K562 (cell line): Measurements from ENCODE around the gene AFF3. TPM values are rescaled to one million over a fixed set of nuclear protein-coding genes. Genes with fewer than 3 reads are reported as not detected.
A peak's percentile ranks its signal among the peaks of the same experiment; 100 is the strongest.

ENCODE experiments used
- AFF1 ChIP-seq, 2 experiments: fragments of 450-650 bp; IDR thresholded peaks; 2 replicates each; pipeline ENCODE4 v1.6.1; 2018; ENCODE audit warnings: mild to moderate bottlenecking in 2 of 2, low read depth in 1 of 2; ENCODE audit not compliant: partially characterized antibody in 2 of 2
- ARID3A ChIP-seq: IDR thresholded peaks from 2 replicates; pipeline ENCODE4 v1.6.1; 2012; ENCODE audit warnings: low read depth, low read length, improper control_type of control experiment, borderline replicate concordance
- BRF1 ChIP-seq: IDR thresholded peaks from 3 replicates; pipeline ENCODE4 v1.6.1; 2011; ENCODE audit warnings: borderline replicate concordance, mild to moderate bottlenecking; ENCODE audit not compliant: insufficient read length; ENCODE audit errors: extremely low read depth
- CTBP1 ChIP-seq: fragments of 450-650 bp; IDR thresholded peaks from 2 replicates; pipeline ENCODE4 v1.6.1; 2016; ENCODE audit warnings: borderline replicate concordance
- CXXC5 ChIP-seq: fragments of 250-450 bp; sonication (Bioruptor Pico); IDR thresholded peaks from 2 replicates; pipeline ENCODE4 v1.8.0; 2022; ENCODE audit warnings: inconsistent platforms, mild to moderate bottlenecking, moderate library complexity
- DPF2 ChIP-seq: fragments of 450-650 bp; IDR thresholded peaks from 2 replicates; pipeline ENCODE4 v1.6.1; 2016
- ERF ChIP-seq: fragments of 450-650 bp; formaldehyde crosslinking; IDR thresholded peaks from 2 replicates; pipeline ENCODE4 v1.4.0; 2020; ENCODE audit warnings: mild to moderate bottlenecking, mixed read lengths
- ETV6 ChIP-seq, 3 experiments: fragments of 150-350 bp in 1 of 3; sonication (generic) in 1 of 3; formaldehyde crosslinking in 1 of 3; IDR thresholded peaks; 2 replicates each; pipeline versions ENCODE4 v1.6.1 to v1.8.0; 2014 to 2022; ENCODE audit warnings: borderline replicate concordance in 2 of 3, low read depth in 2 of 3, antibody characterized with exemption in 1 of 3, low read length in 1 of 3, mild to moderate bottlenecking in 1 of 3, missing genetic modification reagents in 1 of 3
- FOXM1 ChIP-seq, 2 experiments: fragments of 450-650 bp in 1 of 2; sonication (generic) in 1 of 2; formaldehyde crosslinking in 1 of 2; IDR thresholded peaks; 2 replicates each; pipeline versions ENCODE4 v1.6.1 to v1.9.0; 2017 to 2022; ENCODE audit warnings: low read depth in 2 of 2, mild to moderate bottlenecking in 2 of 2, missing genetic modification reagents in 1 of 2, moderate library complexity in 1 of 2
- KAT2B ChIP-seq: IDR thresholded peaks from one replicate; pipeline ENCODE4 v1.6.1; 2012; ENCODE audit warnings: low read depth, mild to moderate bottlenecking, control low read depth, inconsistent platforms, low read length, moderate library complexity
- KLF6 ChIP-seq: fragments of 250-450 bp; sonication (Bioruptor Pico); IDR thresholded peaks from 2 replicates; pipeline ENCODE4 v1.4.0; 2020; ENCODE audit warnings: mild to moderate bottlenecking, moderate library complexity, borderline replicate concordance
- L3MBTL2 ChIP-seq: fragments of 450-650 bp; IDR thresholded peaks from 2 replicates; pipeline ENCODE4 v1.6.1; 2016; ENCODE audit warnings: mild to moderate bottlenecking, moderate library complexity
- MBD2 ChIP-seq: sonication (generic); IDR thresholded peaks from 2 replicates; pipeline ENCODE4 v1.6.1; 2016; ENCODE audit warnings: low read depth, borderline replicate concordance
- MIER1 ChIP-seq: fragments of 450-650 bp; IDR thresholded peaks from 2 replicates; pipeline ENCODE4 v1.6.1; 2016; ENCODE audit warnings: antibody characterized with exemption, mild to moderate bottlenecking, low read depth
- NONO ChIP-seq, 2 experiments: fragments of 200-400 bp in 1 of 2; fragments of 450-650 bp in 1 of 2; formaldehyde crosslinking in 1 of 2; IDR thresholded peaks; 2 replicates each; pipeline ENCODE4 v1.6.1; 2017; ENCODE audit warnings: low read depth in 2 of 2, mild to moderate bottlenecking in 2 of 2, moderate library complexity in 2 of 2, low read length in 1 of 2
- PHF20 ChIP-seq: fragments of 450-650 bp; IDR thresholded peaks from 2 replicates; pipeline ENCODE4 v1.6.1; 2018; ENCODE audit not compliant: partially characterized antibody
- RBM22 ChIP-seq: fragments of 200-400 bp; formaldehyde crosslinking; IDR thresholded peaks from 2 replicates; pipeline ENCODE4 v1.6.1; 2018; ENCODE audit warnings: low read length, low read depth; ENCODE audit not compliant: poor library complexity, severe bottlenecking
- WHSC1 ChIP-seq: IDR thresholded peaks from one replicate; pipeline ENCODE4 v1.6.1; 2012; ENCODE audit warnings: low read length, control low read depth, inconsistent platforms
- ZBTB1 ChIP-seq: sonication (generic); formaldehyde crosslinking; IDR thresholded peaks from 2 replicates; pipeline ENCODE4 v1.8.1; 2023; ENCODE audit warnings: missing genetic modification reagents, low read depth, mild to moderate bottlenecking, borderline replicate concordance
- ZNF444 ChIP-seq: fragments of 250-450 bp; sonication (Bioruptor Pico); IDR thresholded peaks from 2 replicates; pipeline ENCODE4 v1.4.0; 2020; ENCODE audit warnings: mild to moderate bottlenecking, moderate library complexity
- ZNF589 ChIP-seq: fragments of 200-800 bp; sonication (Bioruptor generic); IDR thresholded peaks from 2 replicates; pipeline ENCODE4 v1.6.1; 2016; ENCODE audit warnings: low read depth, missing genetic modification characterization, missing compliant biosample characterization
- polyA plus RNA-seq, 8 experiments: library from polyadenylated mRNA; depleted of rRNA in 4 of 8; stranded (reverse) in 5 of 8; unstranded in 3 of 8; fragments of >200 nt; fragmentation: Nextera tagmentation in 2 of 8; fragmentation: Illumina TruSeq in 1 of 8; extraction: Ambion mirVana in 2 of 8; extraction: Trizol in 1 of 8; gene quantifications; 2 replicates each; pipeline versions ENCODE4 v1.2.1 to v1.2.3, GENCODE V29; 2011 to 2014; ENCODE audit warnings: inconsistent platforms in 1 of 8, missing spikeins in 1 of 8
- total RNA-seq, 7 experiments: library from RNA; depleted of rRNA in 6 of 7; stranded (reverse); fragments of >200 nt in 6 of 7; fragmentation: Illumina TruSeq in 2 of 7; extraction: Trizol in 2 of 7; gene quantifications; 2 replicates each; pipeline versions ENCODE4 v1.2.1 to v1.2.3, GENCODE V29; 2011 to 2021; ENCODE audit warnings: low replicate concordance in 1 of 7

Gene AFF3
- total and polyA plus RNA-seq, 9 of the 15 experiments (the other 6 are each of a cell fraction or from before 2014, with no cell fraction given), result 0.02 to 0.11 TPM; not detected in 7

DNA sequence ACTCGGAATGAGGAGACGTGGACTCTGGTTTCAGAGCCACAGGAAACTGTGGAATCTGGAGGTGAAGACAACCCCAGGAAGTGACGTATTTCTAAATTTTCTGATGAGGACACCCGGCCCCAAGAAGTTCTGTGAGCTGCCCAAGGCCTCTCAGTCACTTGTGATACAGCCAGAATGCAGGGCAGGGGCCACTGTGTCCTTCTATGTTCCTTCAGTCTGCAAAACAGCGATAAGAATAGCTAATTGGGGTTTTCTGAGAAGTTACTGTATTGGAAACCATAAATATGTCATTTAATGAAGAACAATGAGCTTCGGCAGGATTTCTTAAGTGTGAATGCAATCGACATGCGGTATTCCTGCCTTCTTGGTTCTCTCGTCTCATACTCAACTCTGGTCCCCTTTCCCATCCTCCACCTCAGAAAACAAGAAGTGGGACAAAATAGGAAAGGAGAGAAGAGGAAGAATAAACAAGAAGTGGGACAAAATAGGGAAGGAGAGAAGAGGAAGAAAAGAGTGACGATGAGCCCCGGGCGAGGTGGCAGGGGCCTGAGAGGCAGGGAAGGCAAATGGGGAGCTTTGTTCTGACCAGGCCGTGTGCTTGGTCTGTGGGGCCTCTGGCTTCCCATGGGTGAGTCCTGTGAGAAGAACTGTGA is 370.6 kb downstream of the AFF3 start (continued):
- 0 out of 2 replicates have a peak, but pooled peaks have one; percentile 7 for TF ChIP-seq ARID3A
- TF ChIP-seq CTBP1, result peak; percentile 66; the same call in 1 of the 2 replicates
- peak; percentile 45; the same call in 1 of the 2 replicates for TF ChIP-seq KLF6 (CRISPR knock-in tag)
- peak; percentile 23 to 76; a peak in 1 of 4 replicates for TF ChIP-seq ETV6 (IDR thresholded peaks at IDR 0.05; ENCODE audit: borderline replicate concordance in 1 of 2, low read depth in 2 of 2, low read length in 1 of 2)
- TF ChIP-seq ETV6 (CRISPR knock-in tag; IDR thresholded peaks at IDR 0.05; ENCODE audit: borderline replicate concordance), result 0 out of 2 replicates have a peak, but pooled peaks have one; percentile 23
- TF ChIP-seq DPF2, result peak; percentile 94
- TF ChIP-seq WHSC1, result no peak
- no peak for TF ChIP-seq ZNF444 (CRISPR knock-in tag)
- TF ChIP-seq ZBTB1 (CRISPR knock-in tag), result no peak
- TF ChIP-seq FOXM1 (IDR thresholded peaks at IDR 0.05; ENCODE audit: low read depth), result peak; percentile 84
- no peak for TF ChIP-seq FOXM1 (CRISPR knock-in tag; IDR thresholded peaks at IDR 0.05; ENCODE audit: low read depth)
- peak in 1 of 2 experiments; percentile 11; a peak in 1 of 4 replicates for TF ChIP-seq NONO (IDR thresholded peaks at IDR 0.05; ENCODE audit: low read depth in 2 of 2, low read length in 1 of 2)
- TF ChIP-seq KAT2B, result no peak
- TF ChIP-seq BRF1, result no peak
- TF ChIP-seq MIER1, result no peak
- TF ChIP-seq AFF1 (IDR thresholded peaks at IDR 0.05; ENCODE audit: low read depth in 1 of 2, partially characterized antibody in 2 of 2), result no peak
- 0 out of 2 replicates have a peak, but pooled peaks have one; percentile 32 for TF ChIP-seq ERF (CRISPR knock-in tag)
- no peak for TF ChIP-seq RBM22
- TF ChIP-seq MBD2, result peak; percentile 48; the same call in 1 of the 2 replicates
- TF ChIP-seq CXXC5 (CRISPR knock-in tag), result peak; percentile 87
- peak; percentile 94 for TF ChIP-seq L3MBTL2
- TF ChIP-seq ZNF589 (CRISPR knock-in tag), result peak; percentile 94
- peak; percentile 20 for TF ChIP-seq PHF20
